Parathyroid adenoma (tissue), 2 donors: ENCODE data around the gene SYTL2.
"Not testable (repeated sequence)": the region's sequence is repeated elsewhere in the genome, so short reads cannot be mapped to it uniquely, and the experiment has no call there.

ENCODE experiments used
- H2AFZ ChIP-seq: fragments of 300-600 bp; sonication (generic); one replicate; pipeline ENCODE4 v1.7.0; 2017; ENCODE audit warnings: antibody characterized with exemption, mild to moderate bottlenecking
- H3K27ac ChIP-seq: fragments of 300-600 bp; sonication (generic); one replicate; pipeline ENCODE4 v1.7.0; 2017
- H3K27me3 ChIP-seq: fragments of 300-600 bp; sonication (generic); one replicate; pipeline ENCODE4 v1.7.0; 2017; ENCODE audit warnings: low read length; ENCODE audit not compliant: control insufficient read depth, insufficient read depth
- H3K36me3 ChIP-seq: fragments of 300-600 bp; sonication (generic); one replicate; pipeline ENCODE4 v1.7.0; 2017; ENCODE audit warnings: low read length; ENCODE audit not compliant: control insufficient read depth, insufficient read depth
- H3K4me1 ChIP-seq: fragments of 300-600 bp; sonication (generic); one replicate; pipeline ENCODE4 v1.7.0; 2017; ENCODE audit warnings: control low read depth
- H3K4me2 ChIP-seq: fragments of 300-600 bp; sonication (generic); one replicate; pipeline ENCODE4 v1.7.0; 2017; ENCODE audit warnings: low read length
- H3K4me3 ChIP-seq: fragments of 300-600 bp; sonication (generic); one replicate; pipeline ENCODE4 v1.7.0; 2017; ENCODE audit warnings: low read depth, low read length
- H3K79me2 ChIP-seq: fragments of 300-600 bp; sonication (generic); one replicate; pipeline ENCODE4 v1.7.0; 2017; ENCODE audit warnings: control low read depth
- H3K9ac ChIP-seq: fragments of 300-600 bp; sonication (generic); one replicate; pipeline ENCODE4 v1.7.0; 2017; ENCODE audit warnings: mild to moderate bottlenecking
- H3K9me3 ChIP-seq: fragments of 300-600 bp; sonication (generic); one replicate; pipeline ENCODE4 v1.7.0; 2017; ENCODE audit warnings: low read length; ENCODE audit not compliant: control insufficient read depth
- CTCF ChIP-seq: fragments of 300-600 bp; sonication (generic); IDR thresholded peaks from one replicate; pipeline ENCODE4 v1.7.0; 2017; ENCODE audit warnings: antibody characterized with exemption, mild to moderate bottlenecking
- donor health status: primary hyperparathyroidism.

The SYTL2 gene

GRCh38 chr11:85810871-85811611 is at the start of gene SYTL2:
TSS of gene SYTL2 (minus strand) at chr11:85811141. CDS start at chr11:85757725, 53,416 bp downstream.
- Histone ChIP-seq H2AFZ (peak within 1 kb of the TSS; percentile 87), H3K4me2 (peak within 1 kb of the TSS; percentile 81), H3K27ac (no peak within 1 kb of the TSS), H3K4me1 (no peaks in the 10 kb centered on the region), H3K9me3 (no peaks in the 10 kb centered on the region), H3K79me2 (no peaks in the 10 kb centered on the region), H3K36me3 (no peaks in the 10 kb centered on the region), H3K9ac (no peak within 1 kb of the TSS), H3K4me3 (peak within 1 kb of the TSS; percentile 52), H3K27me3 (no peaks in the 10 kb centered on the region)
- no peak for TF ChIP-seq CTCF

- not testable (repeated sequence) for H3K79me2 ChIP-seq, H2AFZ ChIP-seq, H3K27ac ChIP-seq, H3K4me2 ChIP-seq, H3K4me3 ChIP-seq, H3K4me1 ChIP-seq, H3K9me3 ChIP-seq, H3K36me3 ChIP-seq, H3K27me3 ChIP-seq, H3K9ac ChIP-seq
Measured at GRCh38 chr11:85859541-85859940, 48.6 kb upstream of the SYTL2 start.

- Histone ChIP-seq H3K27ac (no peak overlapping the region), H3K36me3 (no peaks in the 10 kb centered on the region), H3K4me2 (no peak overlapping the region), H3K9ac (no peak overlapping the region), H3K4me1 (peaks cover 3% of the 10 kb centered on the region), H3K27me3 (no peaks in the 10 kb centered on the region), H3K9me3 (no peaks in the 10 kb centered on the region), H2AFZ (no peak overlapping the region), H3K4me3 (no peak overlapping the region), H3K79me2 (no peaks in the 10 kb centered on the region)
- no peak for TF ChIP-seq CTCF
Measured at GRCh38 chr11:85857098-85857497, 46.2 kb upstream of the SYTL2 start.

GRCh38 chr11:85855341-85855656 is 44.4 kb upstream of the SYTL2 start, which contains the start of gene CCDC83:
TSS of gene CCDC83 (plus strand) at chr11:85855383. CDS start at chr11:85865124, 9,741 bp downstream.
- no peaks in the 10 kb centered on the region for H3K36me3 ChIP-seq
- peaks cover 3% of the 10 kb centered on the region for H3K4me1 ChIP-seq
- H3K9me3 ChIP-seq = no peaks in the 10 kb centered on the region
- H3K4me2 ChIP-seq = peak within 1 kb of the TSS; percentile 73
- H3K79me2 ChIP-seq = no peaks in the 10 kb centered on the region
- peak within 1 kb of the TSS; percentile 63 for H3K27ac ChIP-seq
- no peak for TF ChIP-seq CTCF
- H3K9ac ChIP-seq = no peak within 1 kb of the TSS
- H3K27me3 ChIP-seq = no peaks in the 10 kb centered on the region
- peak within 1 kb of the TSS; percentile 99 for H2AFZ ChIP-seq
- H3K4me3 ChIP-seq = peak within 1 kb of the TSS; percentile 68

GRCh38 chr11:85854557-85855340 is 43.8 kb upstream of the SYTL2 start:
- H3K27ac ChIP-seq = peak overlapping the region; percentile 63
- H3K79me2 ChIP-seq = no peaks in the 10 kb centered on the region
- H3K9ac ChIP-seq = no peak overlapping the region
- H3K9me3 ChIP-seq = no peaks in the 10 kb centered on the region
- no peaks in the 10 kb centered on the region for H3K27me3 ChIP-seq
- peak overlapping the region; percentile 68 for H3K4me3 ChIP-seq
- peak; percentile 57 for TF ChIP-seq CTCF
- H3K4me1 ChIP-seq = peaks cover 3% of the 10 kb centered on the region
- H3K36me3 ChIP-seq = no peaks in the 10 kb centered on the region
- H3K4me2 ChIP-seq = peak overlapping the region; percentile 73
- peak overlapping the region; percentile 99 for H2AFZ ChIP-seq
